ENCODE measurements around the gene NBAS.
"Not testable (repeated sequence)": the region's sequence is repeated elsewhere in the genome, so short reads cannot be mapped to it uniquely, and the experiment has no call there.

The NBAS gene

DNA sequence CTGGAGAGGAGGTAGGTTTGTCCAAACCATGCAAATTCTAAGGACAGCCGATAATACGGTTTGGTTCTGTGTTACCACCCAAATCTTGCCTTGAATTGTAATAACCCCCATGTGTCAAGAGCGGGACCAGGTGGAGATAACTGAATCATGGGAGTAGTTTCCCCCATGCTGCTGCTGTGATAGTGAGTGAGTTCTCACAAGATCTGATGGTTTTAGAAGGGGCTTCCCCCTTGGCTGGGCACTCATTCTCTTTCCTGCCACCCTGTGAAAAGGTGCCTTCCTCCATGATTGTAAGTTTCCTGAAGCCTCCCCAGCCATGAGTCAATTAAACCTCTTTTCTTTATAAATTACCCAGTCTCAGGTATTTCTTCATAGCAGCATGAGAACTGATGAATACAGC lies 295.2 kb downstream of the NBAS start:
- POLR2A ChIA-PET: no interaction called here
- TF ChIP-seq, protein P1, sequence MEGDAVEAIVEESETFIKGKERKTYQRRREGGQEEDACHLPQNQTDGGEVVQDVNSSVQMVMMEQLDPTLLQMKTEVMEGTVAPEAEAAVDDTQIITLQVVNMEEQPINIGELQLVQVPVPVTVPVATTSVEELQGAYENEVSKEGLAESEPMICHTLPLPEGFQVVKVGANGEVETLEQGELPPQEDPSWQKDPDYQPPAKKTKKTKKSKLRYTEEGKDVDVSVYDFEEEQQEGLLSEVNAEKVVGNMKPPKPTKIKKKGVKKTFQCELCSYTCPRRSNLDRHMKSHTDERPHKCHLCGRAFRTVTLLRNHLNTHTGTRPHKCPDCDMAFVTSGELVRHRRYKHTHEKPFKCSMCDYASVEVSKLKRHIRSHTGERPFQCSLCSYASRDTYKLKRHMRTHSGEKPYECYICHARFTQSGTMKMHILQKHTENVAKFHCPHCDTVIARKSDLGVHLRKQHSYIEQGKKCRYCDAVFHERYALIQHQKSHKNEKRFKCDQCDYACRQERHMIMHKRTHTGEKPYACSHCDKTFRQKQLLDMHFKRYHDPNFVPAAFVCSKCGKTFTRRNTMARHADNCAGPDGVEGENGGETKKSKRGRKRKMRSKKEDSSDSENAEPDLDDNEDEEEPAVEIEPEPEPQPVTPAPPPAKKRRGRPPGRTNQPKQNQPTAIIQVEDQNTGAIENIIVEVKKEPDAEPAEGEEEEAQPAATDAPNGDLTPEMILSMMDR (IDR thresholded peaks at IDR 0.05; ENCODE audit: insufficient read depth, low read length, missing control alignments): no peak
- no peak for DNase-seq (ENCODE audit: low read depth, low spot score)
- no peak overlapping the region for H3K4me3 ChIP-seq (ENCODE audit: low read depth, low read length)
- CTCF ChIA-PET: interaction anchor here (1.2 kb wide), 1 partner anchor 30 kb away, joined by 4 read pairs; no protein-coding TSS in a partner anchor

GRCh38 chr2:15263976-15264685 lies 297.0 kb downstream of the NBAS start:
- no peak overlapping the region for H3K4me3 ChIP-seq (ENCODE audit: low read depth, low read length)
- no peak for DNase-seq (ENCODE audit: low read depth, low spot score)
- ChIA-PET POLR2A (no interaction called here), CTCF (no interaction called here)
- TF ChIP-seq, protein P1 (IDR thresholded peaks at IDR 0.05; ENCODE audit: insufficient read depth, low read length, missing control alignments): no peak

GRCh38 chr2:15262792-15263191 lies 298.3 kb downstream of the NBAS start:
- H3K4me3 ChIP-seq (ENCODE audit: low read depth, low read length): no peak overlapping the region
- ChIA-PET CTCF (no interaction called here), POLR2A (interaction anchor here (0.7 kb wide), 1 partner anchor 1600 kb away, joined by 3 read pairs; no protein-coding TSS in a partner anchor)
- DNase-seq (ENCODE audit: low read depth, low spot score): no peak
- TF ChIP-seq, protein P1 (IDR thresholded peaks at IDR 0.05; ENCODE audit: insufficient read depth, low read length, missing control alignments): no peak

GRCh38 chr2:15260835-15261234 lies 300.3 kb downstream of the NBAS start:
- TF ChIP-seq, protein P1 (IDR thresholded peaks at IDR 0.05; ENCODE audit: insufficient read depth, low read length, missing control alignments): no peak
- CTCF ChIA-PET: no interaction called here
- H3K4me3 ChIP-seq (ENCODE audit: low read depth, low read length): no peak overlapping the region
- no peak for DNase-seq (ENCODE audit: low read depth, low spot score)
- POLR2A ChIA-PET: no interaction called here

- CTCF ChIA-PET: no interaction called here
- TF ChIP-seq, protein P1 (IDR thresholded peaks at IDR 0.05; ENCODE audit: insufficient read depth, low read length, missing control alignments): no peak
Measured at GRCh38 chr2:15260196-15260595, 300.9 kb downstream of the NBAS start.

GRCh38 chr2:15259356-15259756 lies 301.8 kb downstream of the NBAS start:
- ChIA-PET POLR2A (no interaction called here), CTCF (no interaction called here)
- H3K4me3 ChIP-seq (ENCODE audit: low read depth, low read length): no peak overlapping the region
- TF ChIP-seq, protein P1 (IDR thresholded peaks at IDR 0.05; ENCODE audit: insufficient read depth, low read length, missing control alignments): no peak
- no peak for DNase-seq (ENCODE audit: low read depth, low spot score)

More at GRCh38 chr2:15260196-15260595, 300.9 kb downstream of the NBAS start:
- H3K4me3 ChIP-seq (ENCODE audit: low read depth, low read length): no peak overlapping the region
- POLR2A ChIA-PET: no interaction called here
- DNase-seq (ENCODE audit: low read depth, low spot score): no peak

GRCh38 chr2:15258385-15258784 lies 302.7 kb downstream of the NBAS start:
- CTCF ChIA-PET; POLR2A ChIA-PET; H3K4me3 ChIP-seq (ENCODE audit: low read depth, low read length); DNase-seq (ENCODE audit: low read depth, low spot score): not testable (repeated sequence)

All from AG04449 (cell line).